A549 (cell line): ENCODE data around the gene MAP3K21. TPM values are rescaled to one million over a fixed set of nuclear protein-coding genes. Genes with fewer than 3 reads are reported as not detected.
A peak's percentile ranks its signal among the peaks of the same experiment; 100 is the strongest.

Experiments used
- ATAC-seq, 2 experiments: fragments of 200-7000 bp in 1 of 2; fragments of >200 bp in 1 of 2; cut with Nextera tagmentation in 1 of 2; cut with Tn5 transposase in 1 of 2; 3 replicates each; pipeline versions ENCODE4 v1.8.0 to v1.9.1; 2018 to 2020; ENCODE audit warnings: mild to moderate bottlenecking in 1 of 2, moderate library complexity in 1 of 2
- CTCF ChIA-PET: fragments of 300-600 bp; sonication (Branson Sonifier 250); formaldehyde crosslinking; extraction: SDS; loops from one replicate; lab custom pipeline; 2021; ENCODE audit warnings: antibody characterized with exemption, inconsistent platforms; lab: Yijun Ruan, JAX
- POLR2A ChIA-PET: fragments of 350-600 bp; formaldehyde crosslinking; extraction: SDS; loops from one replicate; lab custom pipeline; 2021; ENCODE audit warnings: antibody characterized with exemption, inconsistent platforms; lab: Yijun Ruan, JAX
- DNase-seq, 2 experiments: peaks; one replicate each; pipeline versions ENCODE4 v3.0.0 to v3.0.0-alpha.2; 2011 to 2016; ENCODE audit warnings: low read depth in 1 of 2, low spot score in 1 of 2
- FAIRE-seq: peaks from 2 replicates; lab custom pipeline; 2011; peaks lifted over from hg19 to GRCh38; lab: Jason Lieb, UNC
- H3K27ac ChIP-seq, 2 experiments: fragments of >200 bp; sonication (Bioruptor Twin); formaldehyde crosslinking; 3 replicates each; pipeline ENCODE4 v1.5.1; 2016 to 2017
- H3K4me1 ChIP-seq: fragments of >200 bp; sonication (Bioruptor Twin); formaldehyde crosslinking; 3 replicates; pipeline ENCODE4 v1.6.1; 2016
- H3K4me2 ChIP-seq: fragments of >200 bp; sonication (Bioruptor Twin); formaldehyde crosslinking; 3 replicates; pipeline ENCODE4 v1.6.1; 2016
- H3K4me3 ChIP-seq: fragments of >200 bp; sonication (Bioruptor Twin); formaldehyde crosslinking; 3 replicates; pipeline ENCODE4 v1.5.1; 2016
- H3K9me3 ChIP-seq: fragments of >200 bp; sonication (Bioruptor Twin); formaldehyde crosslinking; 3 replicates; pipeline ENCODE4 v1.6.1; 2016
- EHMT2 ChIP-seq: fragments of 200-600 bp; sonication (generic); IDR thresholded peaks from 2 replicates; pipeline ENCODE4 v1.6.1; 2016; ENCODE audit warnings: antibody characterized with exemption, low read depth, mild to moderate bottlenecking, moderate library complexity
- ELK1 ChIP-seq: fragments of 150-350 bp; IDR thresholded peaks from 2 replicates; pipeline ENCODE4 v1.6.1; 2014; ENCODE audit warnings: low read depth, mild to moderate bottlenecking, low read length
- ESRRA ChIP-seq: fragments of 150-350 bp; IDR thresholded peaks from 2 replicates; pipeline ENCODE4 v1.6.1; 2014; ENCODE audit warnings: mild to moderate bottlenecking, low read length, borderline replicate concordance
- FOSB ChIP-seq: fragments of 250-450 bp; sonication (Bioruptor Pico); IDR thresholded peaks from 2 replicates; pipeline ENCODE4 v1.5.0; 2020; ENCODE audit warnings: mild to moderate bottlenecking, moderate library complexity
- GATA3 ChIP-seq: IDR thresholded peaks from 2 replicates; pipeline ENCODE4 v1.6.1; 2012; ENCODE audit warnings: borderline replicate concordance
- HOXB13 ChIP-seq: fragments of 250-450 bp; sonication (Bioruptor Pico); IDR thresholded peaks from 2 replicates; pipeline ENCODE4 v1.5.0; 2020; ENCODE audit warnings: low read depth, mild to moderate bottlenecking, moderate library complexity
- MAFK ChIP-seq: fragments of 450-650 bp; IDR thresholded peaks from 2 replicates; pipeline ENCODE4 v1.6.1; 2014; ENCODE audit not compliant: partially characterized antibody
- RARB ChIP-seq: fragments of 250-450 bp; sonication (Bioruptor Pico); IDR thresholded peaks from 2 replicates; pipeline ENCODE4 v1.8.0; 2021; ENCODE audit warnings: mild to moderate bottlenecking, moderate library complexity
- REST ChIP-seq: fragments of 200-600 bp; sonication (generic); IDR thresholded peaks from 2 replicates; pipeline ENCODE4 v1.6.1; 2016; ENCODE audit warnings: antibody characterized with exemption, mild to moderate bottlenecking, moderate library complexity
- RFX5 ChIP-seq: fragments of 450-650 bp; IDR thresholded peaks from 2 replicates; pipeline ENCODE4 v1.7.1; 2014; ENCODE audit warnings: antibody characterized with exemption, mild to moderate bottlenecking, moderate library complexity
- SREBF2 ChIP-seq: fragments of 450-650 bp; IDR thresholded peaks from 2 replicates; pipeline ENCODE4 v1.6.1; 2014; ENCODE audit warnings: mild to moderate bottlenecking, moderate library complexity
- WGBS: methylation state at CpG from one replicate; pipeline ENCODE4 v1.1.6; 2017; ENCODE audit errors: missing lambda C conversion rate; 5-methylcytosine and 5-hydroxymethylcytosine counted together
- polyA plus RNA-seq, 4 experiments: library from polyadenylated mRNA; depleted of rRNA in 3 of 4; stranded (reverse); fragments of >200 nt; fragmentation: RNase III in 1 of 4; extraction: RNeasy Plus Mini Kit Qiagen cat#74134 plus additional on column Dnase treatment in 1 of 4; gene quantifications; 2 replicates in 3 of 4; 3 replicates in 1 of 4; pipeline ENCODE4 v1.2.3, GENCODE V29; 2011 to 2017
- TF ChIP-seq, protein P1 (sequence below): fragments of >200 bp; sonication (Bioruptor Twin); formaldehyde crosslinking; IDR thresholded peaks from 3 replicates; pipeline ENCODE4 v1.6.1; 2016

Gene MAP3K21
- polyA plus RNA-seq, 2 of the 4 experiments (the other 2 are of a cell fraction), result 14.4 to 26.9 TPM

GRCh38 chr1:233393084-233393840, 65.7 kb downstream of the MAP3K21 start:
- peaks cover 8% of the 10 kb centered on the region; the same call in 1 of the 3 replicates for H3K9me3 ChIP-seq
- no peak for FAIRE-seq
- no peak overlapping the region for H3K4me3 ChIP-seq
- no peak for ATAC-seq
- no peak overlapping the region for H3K4me2 ChIP-seq
- peaks cover 13% of the 10 kb centered on the region for H3K4me1 ChIP-seq
- H3K27ac ChIP-seq, result no peak overlapping the region
- ChIA-PET POLR2A (interaction anchor here (0.6 kb wide), 1 partner anchor 786 kb away, joined by 3 read pairs; no protein-coding TSS in a partner anchor), CTCF (interaction anchor here (0.6 to 4.6 kb wide), 16 partner anchors 10 to 1237 kb away, joined by 3 to 33 read pairs (median 4); no protein-coding TSS in a partner anchor)
- TF ChIP-seq FOSB (no peak), MAFK (peak; percentile 83)
- TF ChIP-seq, all 56 proteins: peak for 1
- 63% methylated on average over 10 of the region's 10 CpGs for WGBS
- DNase-seq, result no peak

DNA sequence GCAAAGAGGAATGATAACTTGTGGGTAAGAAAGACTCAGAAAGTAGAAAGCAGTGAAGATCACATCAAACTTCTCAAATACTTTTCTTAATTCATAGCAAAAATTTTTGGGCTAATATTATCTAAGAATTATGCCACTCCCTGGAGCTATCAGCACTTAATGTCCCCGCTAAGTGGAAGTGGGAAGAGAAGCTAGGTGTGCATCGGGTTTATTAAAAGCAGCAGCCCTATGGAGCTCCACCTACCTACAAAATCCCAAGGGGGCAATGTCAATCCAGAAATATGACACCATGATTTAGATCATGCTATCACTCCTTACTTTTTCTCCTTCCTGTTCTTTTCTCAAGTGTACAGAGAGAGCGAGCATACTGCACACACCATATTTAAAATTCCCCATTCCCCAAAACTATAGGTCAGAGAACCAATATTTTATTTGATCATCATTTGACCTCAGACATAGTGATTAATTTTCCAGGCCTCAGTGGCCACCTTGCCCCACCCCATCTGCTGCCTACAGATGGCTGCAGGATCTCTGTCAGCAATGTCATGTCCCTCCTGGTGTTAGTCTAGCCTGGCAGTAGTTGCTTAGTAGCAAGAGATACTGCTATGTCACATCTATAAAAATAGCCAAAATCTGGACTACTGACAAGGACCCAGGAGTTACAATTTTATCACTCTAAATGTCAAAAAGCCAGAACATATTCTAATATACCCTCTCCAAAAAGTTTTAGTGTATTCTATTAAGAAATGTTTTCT, 66.6 kb downstream of the MAP3K21 start:
- ChIA-PET CTCF (interaction anchor here (0.7 to 4.6 kb wide), 12 partner anchors 11 to 916 kb away, joined by 3 to 33 read pairs (median 6); no protein-coding TSS in a partner anchor), POLR2A (no interaction called here)
- ATAC-seq (no peak), DNase-seq (no peak), FAIRE-seq (no peak)
- Histone ChIP-seq H3K4me1 (peaks cover 13% of the 10 kb centered on the region), H3K4me3 (no peak overlapping the region), H3K9me3 (no peaks in the 10 kb centered on the region), H3K4me2 (no peak overlapping the region), H3K27ac (no peak overlapping the region)
- WGBS, result 88% methylated on average over 3 of the region's 3 CpGs
- TF ChIP-seq EHMT2, result no peak
- TF ChIP-seq GATA3, result no peak
- no peak for TF ChIP-seq ELK1
- no peak for TF ChIP-seq RFX5
- TF ChIP-seq MAFK, result no peak
- no peak for TF ChIP-seq RARB (CRISPR knock-in tag)
- no peak for TF ChIP-seq HOXB13
- TF ChIP-seq, protein P1, sequence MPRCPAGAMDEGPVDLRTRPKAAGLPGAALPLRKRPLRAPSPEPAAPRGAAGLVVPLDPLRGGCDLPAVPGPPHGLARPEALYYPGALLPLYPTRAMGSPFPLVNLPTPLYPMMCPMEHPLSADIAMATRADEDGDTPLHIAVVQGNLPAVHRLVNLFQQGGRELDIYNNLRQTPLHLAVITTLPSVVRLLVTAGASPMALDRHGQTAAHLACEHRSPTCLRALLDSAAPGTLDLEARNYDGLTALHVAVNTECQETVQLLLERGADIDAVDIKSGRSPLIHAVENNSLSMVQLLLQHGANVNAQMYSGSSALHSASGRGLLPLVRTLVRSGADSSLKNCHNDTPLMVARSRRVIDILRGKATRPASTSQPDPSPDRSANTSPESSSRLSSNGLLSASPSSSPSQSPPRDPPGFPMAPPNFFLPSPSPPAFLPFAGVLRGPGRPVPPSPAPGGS, result no peak
- no peak for TF ChIP-seq REST
- no peak for TF ChIP-seq SREBF2
- no peak for TF ChIP-seq ESRRA
